HuH-7 (cell line): ENCODE results near the gene HLA-DRB5.
"Not testable (repeated sequence)": the region's sequence is repeated elsewhere in the genome, so short reads cannot be mapped to it uniquely, and the experiment has no call there.

ENCODE experiments used
- DNase-seq: peaks from one replicate; pipeline ENCODE4 v3.0.0; 2011; ENCODE audit warnings: low spot score

Gene HLA-DRB5

DNA sequence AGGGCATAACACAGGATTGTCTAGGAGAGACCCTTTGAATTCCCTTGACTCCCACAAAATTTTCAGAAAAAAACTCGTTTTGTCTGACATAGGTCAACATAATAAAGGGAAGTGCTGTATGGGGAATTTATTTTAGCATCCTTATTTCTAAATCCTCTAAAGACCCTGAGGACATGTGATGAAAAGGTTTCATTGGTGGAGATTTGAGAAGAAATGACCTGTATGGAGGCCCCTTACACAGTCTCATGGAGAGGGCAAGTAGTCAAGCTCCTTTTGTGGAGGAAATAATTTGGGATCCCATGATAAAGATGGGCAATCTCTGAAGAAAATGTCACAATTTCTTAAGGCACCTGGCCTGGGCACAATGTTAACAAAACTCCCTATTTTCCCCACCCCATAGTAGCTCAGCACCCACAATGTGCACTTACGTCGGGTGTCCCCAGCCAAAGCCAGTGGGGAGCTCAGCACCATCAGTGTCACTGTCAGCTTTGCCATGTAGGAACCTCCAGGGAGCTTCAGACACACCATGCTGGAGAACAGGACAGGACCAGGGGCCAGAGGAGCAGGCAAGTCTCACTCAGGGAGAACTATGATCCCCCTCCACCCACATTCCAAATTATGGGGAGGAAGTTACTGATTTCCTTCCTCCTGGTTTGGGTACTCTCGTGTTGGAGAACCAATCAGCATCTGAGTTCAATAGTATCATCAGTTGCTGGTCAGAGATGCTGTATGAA, at the start of gene HLA-DRB5:
TSS of gene HLA-DRB5 (minus strand) at position 591 of the 734 bp plus-strand sequence. CDS start at position 528, 63 bp downstream.
- DNase-seq = no peak

DNA sequence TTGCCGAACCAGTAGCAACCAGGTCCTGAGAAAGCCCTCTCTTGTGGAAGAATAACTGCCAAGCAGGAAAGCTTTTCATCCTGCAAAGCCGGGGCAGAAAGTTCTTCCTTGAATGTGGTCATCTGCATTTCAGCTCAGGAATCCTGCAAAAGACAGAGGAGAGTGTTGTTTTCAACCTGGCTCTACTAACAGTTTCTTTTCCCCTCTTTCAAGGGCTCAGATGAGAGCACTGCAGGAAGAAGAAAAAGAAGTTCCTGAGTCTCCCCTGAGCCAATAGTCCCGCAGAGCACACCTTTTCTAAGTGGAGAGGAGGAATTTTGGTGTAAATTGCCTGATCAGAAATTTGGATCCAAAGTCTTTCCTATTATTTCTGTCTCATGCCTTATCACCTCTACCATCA, 48.9 kb upstream of the HLA-DRB5 start:
- DNase-seq = no peak

DNA sequence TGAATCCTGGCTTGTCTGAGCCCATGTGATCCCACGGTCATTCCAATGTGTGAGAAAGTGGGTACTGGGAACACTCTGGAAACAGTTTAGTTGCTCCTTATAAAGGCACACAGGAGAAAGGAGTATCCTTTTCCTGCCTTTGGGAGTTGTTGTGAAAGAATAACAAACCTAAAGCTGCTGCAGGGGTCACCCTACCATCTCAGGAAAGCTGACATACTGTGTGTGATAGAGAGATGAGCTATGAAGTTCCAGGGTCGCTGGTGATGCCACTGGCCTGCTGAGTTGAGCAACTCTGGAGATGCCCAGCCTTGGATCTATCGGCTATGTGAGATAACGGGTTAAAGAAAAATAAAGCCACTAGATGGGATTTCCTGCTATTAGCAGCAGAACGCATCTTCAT, 47.4 kb upstream of the HLA-DRB5 start:
- not testable (repeated sequence) for DNase-seq

DNA sequence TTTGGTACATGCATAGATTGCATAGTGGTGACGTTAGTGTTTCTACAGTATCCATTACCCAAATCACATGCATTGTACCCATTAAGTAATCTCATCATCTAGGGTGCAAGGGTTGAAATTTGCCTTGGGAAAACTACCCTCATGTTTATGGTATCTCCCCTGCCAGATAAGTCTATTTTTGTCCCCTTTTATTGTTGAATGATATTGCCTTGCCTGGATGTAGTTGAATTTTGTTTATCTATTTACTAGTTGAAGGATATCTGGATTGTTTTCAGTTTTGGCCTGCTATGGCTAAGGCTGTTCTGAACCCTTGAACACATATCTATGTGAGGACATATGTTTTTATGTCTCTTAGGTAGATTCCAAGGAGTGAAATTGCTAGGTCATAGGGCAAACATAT, 46.2 kb upstream of the HLA-DRB5 start:
- DNase-seq = no peak

DNA sequence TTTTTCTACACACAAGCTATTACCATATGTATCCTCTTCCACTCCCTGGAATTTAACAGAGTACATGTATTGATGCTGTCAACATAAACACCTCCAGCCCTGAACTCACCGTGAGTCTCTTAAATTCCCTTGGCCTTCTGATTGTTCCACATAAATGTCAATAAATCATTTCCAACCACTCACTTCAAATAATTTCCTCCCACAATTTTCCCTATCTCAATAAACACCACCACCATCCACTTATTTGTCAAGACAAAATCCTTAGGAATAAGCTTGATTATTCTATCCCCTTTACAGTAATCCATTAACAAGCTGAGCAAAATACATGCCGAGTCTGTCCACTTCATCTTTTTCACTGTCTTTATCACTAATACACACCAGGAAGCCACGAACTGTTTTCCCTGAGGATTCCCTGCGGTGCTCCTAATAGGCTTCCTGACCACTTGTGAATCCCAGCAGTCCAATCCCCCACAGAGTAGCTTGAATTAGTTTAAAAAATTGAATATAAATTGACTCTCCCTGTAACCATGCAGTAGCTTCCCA, 40.3 kb upstream of the HLA-DRB5 start:
- no peak for DNase-seq

DNA sequence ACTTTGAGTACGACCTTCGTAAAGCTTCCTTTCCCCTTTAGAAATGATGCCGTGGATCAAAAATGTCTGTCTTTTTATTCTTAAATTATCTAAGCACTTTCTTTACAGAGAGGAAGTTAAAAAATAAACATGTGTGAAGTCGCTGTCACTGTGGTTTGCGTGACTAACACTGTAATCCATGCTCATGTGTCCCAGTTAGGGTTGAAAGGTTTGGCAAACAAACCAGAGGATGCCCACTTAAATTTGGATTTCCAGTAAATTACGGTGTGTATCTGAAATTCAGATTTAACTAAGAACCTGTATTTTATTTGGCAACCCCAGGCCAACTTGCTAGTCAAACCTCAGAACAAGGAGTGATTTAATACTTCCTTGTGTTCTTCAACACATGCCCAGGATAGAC, 38.5 kb upstream of the HLA-DRB5 start:
- no peak for DNase-seq

DNA sequence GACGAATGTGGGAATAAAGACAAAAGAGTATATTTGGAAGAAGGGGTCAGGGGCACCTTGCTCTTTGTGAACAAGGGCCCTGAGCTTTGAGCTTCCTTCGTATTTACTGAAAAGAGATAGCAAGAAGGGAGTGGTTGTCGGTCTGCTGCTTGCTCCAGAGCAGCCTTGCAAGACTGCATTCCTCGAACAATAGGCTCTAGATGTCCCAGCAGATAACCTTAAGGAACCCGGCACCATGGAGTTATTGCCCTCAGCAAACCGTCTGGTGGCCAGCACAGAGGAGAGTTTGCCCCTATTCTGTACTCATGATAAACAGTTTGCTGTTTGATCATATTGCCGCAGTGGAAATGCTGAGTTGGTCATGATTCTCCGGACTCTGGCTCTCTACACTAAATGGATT, 36.9 kb upstream of the HLA-DRB5 start:
- no peak for DNase-seq

DNA sequence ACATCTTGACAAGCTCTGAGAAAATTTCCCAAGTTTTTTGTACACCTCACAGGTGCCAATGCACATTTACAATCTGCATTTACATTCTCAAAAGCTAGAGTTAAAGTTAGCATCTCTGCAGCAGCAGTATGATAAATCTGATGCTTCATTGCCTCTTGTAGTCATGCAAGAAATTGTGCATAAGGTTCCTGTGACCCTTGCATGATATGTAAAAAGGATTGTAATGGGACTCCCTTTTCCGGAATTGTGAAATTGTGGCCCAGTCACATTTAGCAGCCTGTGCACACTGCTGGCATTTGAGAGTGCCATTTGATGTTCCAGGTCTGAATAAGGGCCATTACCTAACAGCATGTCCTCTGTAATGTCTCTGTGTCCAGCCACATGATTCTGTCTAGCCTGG, 35.4 kb upstream of the HLA-DRB5 start:
- DNase-seq = no peak

DNA sequence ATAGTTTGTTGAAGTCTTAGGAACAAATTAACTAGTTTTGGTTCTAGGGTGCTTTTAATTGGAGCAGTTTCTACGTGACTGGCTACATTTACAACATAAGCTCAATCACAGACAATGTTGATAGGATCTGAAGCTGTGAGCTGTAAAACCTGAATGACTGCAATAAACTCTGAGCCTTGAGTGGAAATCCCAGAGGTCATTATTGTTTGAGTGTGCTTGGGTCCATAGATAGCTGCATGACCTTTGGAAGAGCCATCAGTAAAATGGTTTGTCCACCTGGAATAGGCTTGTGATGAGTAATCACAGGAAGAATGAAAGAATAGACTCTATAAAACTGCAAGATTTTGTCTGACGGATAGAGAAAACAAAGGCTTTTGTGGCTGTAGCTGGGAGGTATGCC, 32.9 kb upstream of the HLA-DRB5 start:
- no peak for DNase-seq

DNA sequence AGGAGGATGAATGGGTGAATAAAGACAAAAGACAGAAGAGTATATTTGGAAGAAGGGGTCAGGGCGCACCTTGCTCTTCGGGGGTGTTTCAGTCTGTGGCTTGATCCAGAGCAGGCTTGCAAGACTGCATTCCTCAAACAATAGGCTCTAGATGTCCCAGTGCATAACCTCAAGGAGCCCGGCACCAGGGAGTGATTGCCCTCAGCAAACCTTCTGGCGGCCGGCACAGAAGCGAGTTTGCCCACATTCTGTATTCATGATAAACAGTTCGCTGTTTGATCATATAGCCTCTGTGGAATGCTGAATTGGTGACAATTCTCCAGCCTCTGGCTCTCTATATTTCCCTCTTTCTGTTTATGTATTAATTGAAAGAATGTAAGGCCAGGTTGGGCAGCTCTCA, 29.7 kb upstream of the HLA-DRB5 start:
- no peak for DNase-seq

DNA sequence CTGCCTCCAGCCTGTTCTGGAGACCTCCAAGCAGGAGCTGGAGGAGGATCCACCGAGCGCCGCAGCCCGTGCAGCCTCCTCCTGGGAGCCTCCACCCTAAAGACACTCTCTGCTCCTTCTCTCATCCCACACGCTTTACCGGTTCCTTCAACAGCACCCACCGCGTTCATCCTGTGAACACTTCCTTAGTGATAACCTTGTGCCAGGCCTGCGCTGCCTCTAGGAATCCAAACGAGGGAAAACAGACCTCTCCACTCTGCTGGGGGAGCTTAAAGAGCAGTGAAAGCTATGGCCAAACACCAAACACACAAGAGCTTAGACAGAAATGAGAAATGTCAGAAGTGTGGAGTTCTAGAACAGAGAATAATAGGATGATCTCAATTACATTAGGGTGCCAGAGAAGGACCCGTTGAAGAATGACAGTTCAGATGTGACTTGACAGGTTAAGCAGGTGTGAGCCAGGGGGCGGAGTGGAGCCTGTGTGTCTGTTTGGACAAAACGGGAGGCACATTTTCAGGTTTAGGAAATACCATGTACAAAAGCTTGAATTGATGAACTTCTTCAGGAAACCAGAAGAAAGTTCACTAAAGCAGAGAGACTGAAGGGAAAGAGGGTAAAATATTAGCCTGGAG, 28.5 kb upstream of the HLA-DRB5 start:
- no peak for DNase-seq

DNA sequence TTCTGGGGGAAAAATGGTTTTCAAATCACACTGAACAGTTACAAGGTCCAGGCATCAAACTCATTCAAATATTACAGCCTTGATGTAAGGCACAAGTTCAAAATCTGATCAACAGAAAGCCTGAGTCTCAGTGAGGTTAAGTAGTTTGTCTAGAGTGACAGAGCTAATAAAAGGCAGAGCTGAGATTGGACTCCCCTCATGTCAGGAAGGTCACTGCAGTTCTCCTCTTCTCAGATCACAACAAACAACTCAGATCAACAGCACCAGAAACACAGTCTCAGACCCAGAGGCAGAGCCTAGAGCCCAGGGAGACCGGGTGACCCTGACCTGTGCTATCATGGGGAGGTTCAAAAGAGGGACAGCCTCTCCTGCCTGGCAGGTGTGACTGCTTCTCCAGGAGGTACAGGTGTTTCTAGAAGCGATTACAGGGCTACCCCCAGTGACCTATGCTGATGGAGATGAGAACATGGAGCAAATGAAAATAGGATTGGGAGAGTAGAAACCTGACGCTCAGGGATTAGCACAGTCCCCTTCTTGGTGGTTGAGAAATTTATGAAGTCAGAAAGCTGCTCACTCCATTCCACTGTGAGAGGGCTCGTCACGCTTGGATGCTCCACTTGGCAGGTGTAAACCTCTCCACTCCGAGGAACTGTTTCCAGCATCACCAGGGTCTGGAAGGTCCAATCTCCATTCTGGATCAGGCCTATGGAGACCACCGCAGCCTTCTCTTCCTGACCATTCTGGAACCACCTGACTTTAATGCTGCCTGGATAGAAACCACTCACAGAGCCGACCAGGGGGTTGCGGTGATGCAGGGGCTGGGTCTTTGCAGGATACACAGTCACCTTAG, 24.3 kb upstream of the HLA-DRB5 start:
- DNase-seq = no peak

DNA sequence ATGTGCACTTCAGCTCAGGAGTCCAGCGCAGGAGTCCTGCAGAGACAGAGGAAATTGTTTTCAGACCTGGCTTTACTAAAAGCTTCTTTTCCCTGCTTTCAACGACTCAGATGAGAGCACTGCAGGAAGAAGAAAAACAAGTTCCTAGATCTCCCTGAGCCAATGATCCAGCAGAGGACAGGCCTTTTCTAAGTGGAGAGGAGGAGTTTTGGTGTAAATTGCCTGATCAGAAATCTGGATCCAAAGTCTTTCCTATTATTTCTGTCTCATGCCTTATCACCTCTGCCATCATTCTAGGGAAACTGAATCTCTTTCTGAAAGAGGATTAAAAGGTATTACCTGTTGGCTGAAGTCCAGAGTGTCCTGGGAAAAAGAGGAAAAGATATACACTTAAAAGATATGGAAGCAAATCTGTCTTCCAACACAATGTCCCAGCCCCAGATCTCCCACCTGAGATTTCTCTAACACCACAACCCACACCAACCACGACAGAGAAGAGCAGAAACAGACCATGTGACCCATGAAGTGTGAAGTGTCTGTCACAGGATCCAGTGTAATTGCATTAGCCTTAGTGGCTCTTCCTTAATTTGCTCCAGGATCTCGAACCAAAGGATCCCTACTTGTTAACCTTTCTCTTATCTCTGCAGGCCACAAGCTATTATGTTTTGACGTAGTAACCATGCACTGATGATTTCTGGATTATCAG, 23.1 kb upstream of the HLA-DRB5 start:
- no peak for DNase-seq

DNA sequence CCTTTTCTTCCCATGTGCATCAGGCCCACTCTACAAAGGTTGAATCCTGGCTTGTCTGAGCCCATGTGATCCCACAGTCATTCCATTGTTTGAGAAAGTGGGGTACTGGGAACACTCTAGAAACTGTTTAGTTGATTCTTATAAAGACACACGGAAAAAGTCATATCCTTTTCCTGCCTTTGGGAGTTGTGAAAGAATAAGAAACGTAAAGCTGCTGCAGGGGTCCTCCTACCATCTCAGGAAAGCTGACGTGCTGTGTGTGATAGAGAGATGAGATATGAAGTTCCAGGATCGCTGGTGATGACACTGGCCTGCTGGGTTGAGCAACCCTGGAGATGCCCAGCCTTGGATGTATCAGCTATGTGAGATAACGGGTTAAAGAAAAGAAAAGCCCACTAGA, 21.3 kb upstream of the HLA-DRB5 start:
- no peak for DNase-seq

DNA sequence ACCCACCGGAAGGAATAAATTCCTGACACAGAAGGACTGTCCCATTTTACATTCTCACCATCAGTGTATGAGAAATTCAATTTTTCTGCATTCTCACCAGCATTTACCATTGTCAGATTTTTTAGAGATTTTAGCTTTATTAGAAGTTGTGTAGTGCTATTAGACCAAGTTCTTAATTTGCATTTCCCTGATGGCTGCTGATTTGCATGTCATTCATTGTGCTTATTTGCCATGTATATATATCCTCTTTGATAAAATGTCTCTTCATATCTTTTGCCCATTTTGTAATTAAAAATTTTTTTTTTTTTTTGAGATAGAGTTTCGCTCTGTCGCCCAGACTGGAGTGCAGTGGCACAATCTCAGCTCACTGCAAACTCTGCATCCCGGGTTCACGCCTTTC, 9.8 kb upstream of the HLA-DRB5 start:
- no peak for DNase-seq

DNA sequence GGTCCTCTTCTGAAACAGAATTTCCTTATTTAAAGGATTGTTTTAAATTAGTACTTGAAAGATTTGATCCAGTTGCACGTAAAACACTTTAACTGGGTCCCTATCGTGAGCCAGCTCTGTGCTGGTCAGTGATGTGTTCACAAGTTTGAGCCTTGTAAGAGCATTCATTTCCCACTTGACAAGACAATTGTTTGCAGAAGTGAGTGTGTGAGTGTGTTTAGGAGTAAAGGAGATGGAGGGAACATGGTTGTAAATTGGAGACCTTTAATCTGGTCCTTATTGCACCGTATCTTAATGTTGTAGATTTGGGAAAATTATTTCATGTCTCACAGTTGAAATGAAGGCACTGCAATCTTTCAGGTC, 325 bp upstream of the HLA-DRB5 start:
- DNase-seq = not testable (repeated sequence)

DNA sequence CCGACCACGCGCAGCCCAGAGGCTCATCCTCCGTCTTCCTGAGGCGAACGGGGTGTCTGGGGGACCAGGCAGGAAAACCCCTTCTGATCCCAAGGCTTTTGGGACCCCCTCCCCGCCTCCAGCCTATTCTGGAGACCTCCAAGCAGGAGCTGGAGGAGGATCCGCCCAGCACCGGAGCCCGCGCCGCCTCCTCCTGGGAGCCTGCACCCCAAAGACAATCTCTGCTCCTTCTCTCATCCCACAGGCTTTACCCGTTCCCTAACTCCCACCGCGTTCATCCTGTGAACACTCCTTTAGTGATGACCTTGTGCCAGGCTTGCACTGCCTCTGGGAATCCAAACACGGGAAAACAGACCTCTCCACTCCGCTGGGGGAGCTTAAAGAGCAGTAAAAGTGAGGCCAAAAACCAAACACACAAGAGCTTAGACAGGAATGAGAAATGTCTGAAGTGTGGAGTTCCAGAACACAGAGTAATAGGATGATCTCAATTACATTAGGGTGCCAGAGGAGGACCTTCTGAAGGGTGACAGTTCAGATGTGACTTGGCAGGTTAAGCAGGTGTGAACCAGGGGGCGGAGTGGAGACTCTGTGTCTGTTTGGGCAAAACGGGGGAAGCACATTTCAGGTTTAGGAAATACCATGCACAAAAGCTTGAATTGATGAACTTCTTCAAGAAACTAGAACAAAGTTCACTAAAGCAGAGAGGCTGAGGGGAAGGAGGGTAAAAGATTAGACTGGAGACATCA, 7.6 kb downstream of the HLA-DRB5 start:
- DNase-seq = no peak

DNA sequence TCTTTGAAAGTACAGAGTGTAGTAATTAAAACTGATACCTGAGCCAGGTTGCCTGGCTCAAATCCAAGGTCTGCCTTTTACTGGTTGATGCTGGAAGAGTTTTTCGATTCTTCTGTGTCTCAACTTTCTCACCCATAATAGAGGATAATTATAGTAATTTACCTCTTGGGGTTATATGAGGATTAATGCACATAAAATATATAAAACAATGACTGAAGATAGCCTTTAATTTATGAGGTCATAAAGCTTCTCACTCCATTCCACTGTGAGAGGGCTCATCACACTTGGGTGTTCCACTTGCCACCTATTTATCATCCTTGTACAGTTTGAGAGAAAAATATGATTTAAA, 10.2 kb downstream of the HLA-DRB5 start:
- DNase-seq = no peak

DNA sequence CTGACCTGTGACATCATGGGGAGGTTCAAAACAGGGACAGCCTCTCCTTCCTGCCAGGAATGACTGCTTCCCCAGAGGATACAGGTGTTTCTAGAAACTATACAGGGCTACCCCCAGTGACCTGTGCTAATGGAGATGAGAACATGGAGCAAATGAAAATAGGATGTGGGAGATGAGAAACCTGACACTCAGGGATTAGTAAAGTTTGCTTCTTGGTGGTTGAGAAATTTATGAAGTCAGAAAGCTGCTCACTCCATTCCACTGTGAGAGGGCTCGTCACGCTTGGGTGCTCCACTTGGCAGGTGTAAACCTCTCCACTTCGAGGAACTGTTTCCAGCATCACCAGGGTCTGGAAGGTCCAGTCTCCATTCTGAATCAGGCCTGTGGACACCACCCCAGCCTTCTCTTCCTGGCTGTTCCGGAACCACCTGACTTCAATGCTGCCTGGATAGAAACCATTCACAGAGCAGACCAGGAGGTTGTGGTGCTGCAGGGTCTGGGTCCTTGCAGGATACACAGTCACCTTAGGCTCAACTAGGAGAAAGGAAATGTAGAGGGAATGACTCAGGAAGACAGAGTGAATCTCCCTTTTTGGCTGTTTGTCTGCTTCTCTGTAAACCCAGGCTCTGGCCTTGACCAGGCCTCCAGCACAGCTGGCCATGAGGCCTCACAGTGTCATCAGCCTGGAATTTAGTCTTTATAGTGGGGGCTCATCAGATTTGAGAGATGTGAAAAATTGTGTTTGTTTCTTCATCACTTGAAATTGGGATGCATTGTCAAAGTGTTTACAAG, 10.8 kb downstream of the HLA-DRB5 start:
- no peak for DNase-seq

DNA sequence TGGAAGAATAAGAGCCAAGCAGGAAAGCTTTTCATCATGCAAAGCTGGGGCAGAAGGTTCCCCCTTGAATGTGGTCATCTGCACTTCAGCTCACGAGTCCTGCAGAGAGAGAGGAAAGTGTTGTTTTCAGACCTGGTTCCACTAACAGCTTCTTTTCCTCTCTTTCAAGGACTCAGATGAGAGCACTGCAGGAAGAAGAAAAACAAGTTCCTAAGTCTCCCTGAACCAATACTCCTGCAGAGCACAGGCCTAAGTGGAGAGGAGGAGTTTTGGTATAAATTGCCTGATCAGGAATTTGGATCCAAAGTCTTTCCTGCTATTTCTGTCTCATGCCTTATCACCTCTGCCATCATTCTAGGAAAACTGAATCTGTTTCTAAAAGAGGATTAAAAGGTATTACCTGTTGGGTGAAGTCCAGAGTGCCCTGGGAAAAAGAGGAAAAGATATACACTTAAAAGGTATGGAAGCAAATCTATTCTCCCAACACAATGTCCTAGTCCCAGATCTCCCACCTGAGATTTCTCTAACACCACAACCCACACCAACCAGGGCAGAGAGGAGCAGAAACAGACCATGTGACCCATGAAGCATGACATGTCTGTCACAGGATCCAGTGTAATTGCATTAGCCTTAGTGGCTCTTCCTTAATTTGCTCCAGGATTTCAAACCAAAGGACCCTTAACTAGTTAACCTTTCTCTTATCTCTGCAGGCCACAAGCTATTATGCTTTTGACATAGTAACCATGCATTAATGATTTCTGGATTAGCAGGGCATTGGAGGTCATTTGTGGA, 12.2 kb downstream of the HLA-DRB5 start:
- no peak for DNase-seq
